NCI-H1436 (cell line): ENCODE measurements around the gene PRKD2.

Experiments
- DNase-seq: peaks from one replicate; lab custom pipeline; 2025; lab: John Stamatoyannopoulos, UW

The PRKD2 gene

DNA sequence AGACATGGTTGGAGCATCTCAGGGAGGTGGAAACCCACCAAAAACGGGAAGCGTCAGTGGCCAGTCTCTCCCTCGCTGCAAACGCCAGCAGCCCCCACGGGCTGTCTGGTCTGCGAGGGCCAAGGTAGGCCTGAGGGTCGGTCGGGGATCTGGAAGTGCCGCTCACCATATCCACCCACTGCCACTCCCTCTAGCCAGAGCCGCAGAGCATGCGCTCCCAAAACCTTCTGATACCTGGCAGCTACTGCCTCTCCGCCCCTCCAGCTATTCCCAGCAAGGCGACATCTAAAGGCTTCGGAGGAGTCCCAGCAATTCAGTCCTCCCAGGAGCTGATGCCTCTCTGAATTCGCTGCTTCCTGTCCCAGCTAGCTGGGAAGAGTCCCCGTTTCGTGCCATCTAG lies 24.5 kb upstream of the PRKD2 start:
- DNase-seq: no peak

DNA sequence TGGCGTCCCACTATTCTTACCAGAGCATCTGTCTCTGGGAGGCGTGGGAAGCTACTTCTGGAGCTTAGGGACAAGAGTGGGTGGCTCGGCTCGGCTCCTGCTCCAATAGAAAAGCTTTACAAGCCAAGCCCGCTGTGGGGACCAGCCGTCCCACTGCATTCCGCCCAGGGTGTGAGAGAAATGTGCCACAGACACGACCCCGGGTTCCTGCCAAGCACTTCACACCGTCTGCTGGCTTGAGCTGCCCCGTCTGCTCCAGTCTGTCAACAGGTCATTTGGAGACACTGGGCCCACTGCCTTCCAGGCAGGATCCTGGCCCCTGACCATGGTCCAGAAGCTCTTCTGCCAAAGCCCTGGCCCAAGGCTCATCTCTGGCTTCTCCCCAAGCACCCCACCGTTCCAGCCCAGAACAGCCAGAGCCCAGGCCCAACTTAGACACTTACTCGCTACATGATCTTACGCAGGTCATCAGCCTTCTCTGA lies 22.4 kb upstream of the PRKD2 start:
- no peak for DNase-seq

DNA sequence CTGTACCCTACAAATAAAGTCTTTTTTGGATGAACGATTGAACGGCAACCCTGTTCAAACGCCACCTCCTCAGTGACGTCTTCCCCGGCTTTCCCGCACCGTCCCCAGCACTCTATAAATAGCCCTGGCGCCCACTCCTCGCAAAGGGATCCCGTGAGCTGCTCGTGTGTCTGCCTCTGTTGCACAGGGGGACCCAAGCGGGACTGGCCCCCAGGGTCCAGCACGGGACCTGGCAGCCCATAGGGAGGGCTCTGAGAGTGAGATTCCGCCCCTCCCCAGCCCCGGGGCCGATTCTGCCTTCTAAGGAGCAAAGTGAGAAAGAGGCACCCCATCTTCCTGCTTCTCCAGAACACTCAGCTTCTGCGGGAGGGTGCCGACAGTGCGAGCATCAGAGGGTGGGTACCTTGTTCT lies 20.9 kb upstream of the PRKD2 start:
- no peak for DNase-seq

DNA sequence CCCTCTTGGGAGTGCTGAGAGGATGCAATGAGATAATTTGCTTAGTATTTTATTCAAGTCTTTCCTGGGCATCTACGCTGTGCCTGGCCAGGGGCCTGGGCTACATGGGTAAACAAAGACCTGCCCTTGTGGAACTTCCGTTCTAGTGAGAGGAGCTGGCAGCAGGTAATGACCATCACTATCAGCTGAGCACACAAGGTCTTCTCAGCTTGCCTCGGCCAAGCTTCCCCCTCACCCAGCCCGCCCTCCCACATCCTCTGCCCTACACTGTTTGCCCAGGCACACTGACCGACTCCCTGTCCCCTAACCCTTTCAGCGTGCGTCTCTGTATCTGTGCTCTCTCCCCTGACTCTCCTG lies 20.4 kb upstream of the PRKD2 start:
- no peak for DNase-seq

DNA sequence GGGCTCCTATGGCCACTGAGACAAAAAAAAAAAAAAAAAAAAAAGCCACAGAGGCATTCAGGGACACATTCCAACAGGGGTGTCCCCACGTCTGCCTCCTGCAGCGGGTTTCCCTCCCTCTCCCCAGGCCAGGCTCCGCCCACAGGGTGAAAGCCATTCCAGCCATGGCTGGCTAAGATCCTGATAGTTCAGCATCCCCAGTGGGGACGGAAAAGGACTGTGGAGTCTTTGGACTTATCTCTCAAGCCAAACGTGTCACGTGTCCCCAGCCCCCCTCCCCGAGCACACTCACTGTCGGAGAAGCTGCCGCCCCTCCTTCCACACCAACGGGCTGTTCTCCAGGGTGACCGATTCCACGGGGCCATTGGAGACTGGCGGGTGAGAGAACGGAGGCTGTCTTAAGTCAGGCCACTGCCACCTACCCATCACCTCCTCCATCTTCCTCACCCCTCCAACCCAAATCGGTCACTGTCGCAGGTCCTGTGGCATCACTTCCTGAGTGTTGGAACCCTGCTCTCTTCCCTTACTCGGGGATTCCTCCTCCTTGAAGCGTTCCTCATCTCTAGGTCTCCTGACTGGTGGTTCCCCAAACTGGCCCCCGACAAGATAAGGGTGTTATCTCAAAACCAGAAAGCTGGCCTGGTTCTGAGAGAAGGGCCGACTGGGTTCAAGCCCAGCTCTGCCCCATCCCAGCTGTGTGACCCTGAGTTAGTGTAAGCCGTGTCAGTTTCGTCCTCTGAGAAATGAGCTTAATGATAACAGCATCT lies 19.8 kb upstream of the PRKD2 start:
- no peak for DNase-seq

DNA sequence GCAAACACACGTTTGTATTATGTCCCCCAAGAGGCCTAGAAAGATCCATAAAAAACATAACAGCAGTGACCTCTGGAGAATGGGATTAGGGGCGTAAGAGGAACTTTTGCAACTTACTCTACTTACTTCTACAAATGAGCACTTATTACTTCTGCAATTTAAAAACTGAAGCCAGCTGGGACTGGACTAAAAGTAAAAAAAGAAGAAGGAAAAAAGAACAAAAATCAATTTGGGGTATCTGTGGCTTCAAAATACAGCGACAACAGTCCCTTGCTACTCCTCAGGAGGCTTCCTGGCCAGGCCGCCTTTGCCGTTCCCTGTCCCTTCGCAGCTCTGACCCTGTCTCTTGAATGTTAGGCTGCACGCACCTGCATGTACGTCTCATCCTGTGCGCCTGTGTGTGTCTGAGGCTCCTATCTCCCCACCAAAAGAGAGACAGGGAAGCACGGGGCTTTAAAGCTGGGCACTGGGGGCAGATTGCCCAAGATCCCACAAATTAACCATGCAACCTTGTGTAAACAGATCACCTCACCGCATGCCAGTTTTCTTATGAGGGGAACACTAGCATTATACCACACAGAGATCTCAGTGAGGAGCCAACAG lies 16.9 kb upstream of the PRKD2 start:
- DNase-seq: no peak

DNA sequence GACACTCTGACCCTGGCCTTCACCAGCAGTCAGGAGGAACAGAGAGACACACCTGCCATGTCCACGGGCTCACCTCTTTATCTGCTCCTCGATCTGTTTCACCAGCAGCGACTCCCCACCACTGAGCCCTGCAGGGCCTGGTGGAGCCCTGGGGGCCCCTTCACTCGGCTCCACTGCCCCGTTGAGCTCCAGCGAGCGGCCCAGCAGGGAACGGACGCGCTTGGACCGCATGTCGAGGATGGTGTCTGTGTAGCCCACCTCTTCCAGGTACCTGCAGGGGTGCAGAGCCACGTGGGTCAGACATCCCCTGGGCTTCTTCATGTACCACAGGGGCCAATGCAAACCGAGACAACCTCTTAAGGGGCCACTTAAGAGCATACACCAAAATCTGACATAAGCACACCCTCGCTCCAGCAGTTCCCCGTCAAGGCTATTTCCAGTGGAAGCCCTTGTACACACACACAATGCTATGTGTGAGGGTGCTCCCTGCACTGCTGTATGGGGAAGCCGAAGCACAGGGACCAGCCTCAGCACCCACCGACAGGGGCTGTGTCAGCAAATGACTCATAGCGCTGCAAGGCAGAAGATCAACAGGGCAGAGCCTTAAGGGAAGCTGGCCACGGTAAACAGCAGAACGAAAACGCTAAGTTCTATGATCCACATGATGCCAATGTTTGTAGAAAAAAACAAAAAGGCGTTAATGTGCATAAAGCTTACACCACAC lies 16.2 kb upstream of the PRKD2 start:
- DNase-seq: no peak

DNA sequence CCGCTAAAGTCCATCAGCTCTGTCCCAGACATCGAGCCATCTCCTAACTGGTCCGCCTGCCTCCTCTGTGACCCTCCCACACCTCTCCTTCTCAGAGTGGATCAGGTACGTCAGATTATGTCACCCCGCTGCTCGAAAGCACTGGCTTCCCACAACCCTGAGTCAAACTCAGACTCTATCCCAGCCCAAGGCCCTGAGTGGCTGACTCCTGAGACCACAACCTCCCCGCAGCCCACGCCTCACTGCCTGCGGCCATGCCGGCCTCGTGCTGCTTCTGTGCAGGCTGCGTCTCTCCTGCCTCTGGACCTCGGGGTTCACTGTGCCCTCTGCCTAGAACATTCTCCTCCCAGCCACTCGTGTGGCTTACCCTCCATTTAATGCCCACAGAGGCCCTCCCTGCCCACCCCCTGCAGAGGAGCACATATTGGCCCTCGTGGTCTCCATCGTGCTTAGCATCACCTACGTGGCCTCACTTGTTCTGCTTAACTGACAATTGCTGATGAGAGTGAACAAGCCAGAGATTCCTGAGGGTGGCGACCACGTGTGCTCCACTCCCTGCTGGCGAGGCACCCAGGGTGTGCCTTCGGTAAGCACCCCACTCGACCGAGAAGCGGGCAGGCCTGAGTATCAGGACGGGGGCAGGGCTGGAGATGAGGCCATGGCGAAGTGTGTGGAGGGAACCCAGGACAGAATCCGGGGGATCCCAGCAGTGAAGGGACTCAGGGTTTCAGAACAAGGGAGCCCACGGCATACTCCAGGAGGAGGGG lies 15.4 kb upstream of the PRKD2 start:
- no peak for DNase-seq

DNA sequence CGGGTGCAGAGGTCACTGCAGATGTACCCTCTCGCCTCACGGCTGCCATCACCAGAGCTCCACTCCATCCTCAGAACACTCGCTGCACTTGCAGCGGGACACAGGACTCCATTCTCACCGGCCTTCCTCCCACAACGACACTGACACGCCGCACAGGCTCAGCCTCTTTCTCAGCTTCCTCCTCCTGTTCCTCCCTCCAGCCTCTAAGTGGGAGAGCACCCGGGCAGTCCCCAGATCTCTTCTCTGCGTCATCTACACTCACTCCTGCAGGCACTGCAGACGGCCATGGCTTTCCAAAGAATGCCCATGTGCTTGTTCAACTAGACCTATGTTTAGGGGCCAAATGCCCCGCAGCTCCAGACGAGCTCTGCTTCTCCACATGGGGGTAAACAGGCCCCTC lies 14.7 kb upstream of the PRKD2 start:
- no peak for DNase-seq

DNA sequence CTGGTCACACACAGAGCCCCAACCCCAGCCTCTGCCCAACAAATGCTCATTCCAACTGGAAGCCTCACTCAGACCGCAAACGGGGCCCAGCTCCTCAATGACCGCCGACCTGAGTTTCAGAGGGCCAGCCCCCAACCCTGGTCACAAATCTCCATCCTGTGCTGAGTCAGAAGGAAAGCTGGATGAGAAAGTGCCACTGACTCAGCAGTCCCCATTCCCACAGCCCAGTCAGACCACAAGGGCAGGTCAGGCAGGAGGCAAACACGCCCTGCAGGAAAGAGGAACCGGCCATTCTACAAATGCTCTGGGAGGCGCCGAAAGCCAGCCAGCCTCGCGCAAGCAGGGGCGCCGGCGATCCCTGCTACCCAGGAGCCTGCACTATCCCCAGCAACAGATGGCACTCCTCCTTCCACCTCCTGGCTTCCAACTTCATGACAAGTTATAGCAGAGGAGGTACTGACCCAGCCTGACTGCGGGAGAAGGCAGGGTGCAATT lies 14.1 kb upstream of the PRKD2 start:
- no peak for DNase-seq

DNA sequence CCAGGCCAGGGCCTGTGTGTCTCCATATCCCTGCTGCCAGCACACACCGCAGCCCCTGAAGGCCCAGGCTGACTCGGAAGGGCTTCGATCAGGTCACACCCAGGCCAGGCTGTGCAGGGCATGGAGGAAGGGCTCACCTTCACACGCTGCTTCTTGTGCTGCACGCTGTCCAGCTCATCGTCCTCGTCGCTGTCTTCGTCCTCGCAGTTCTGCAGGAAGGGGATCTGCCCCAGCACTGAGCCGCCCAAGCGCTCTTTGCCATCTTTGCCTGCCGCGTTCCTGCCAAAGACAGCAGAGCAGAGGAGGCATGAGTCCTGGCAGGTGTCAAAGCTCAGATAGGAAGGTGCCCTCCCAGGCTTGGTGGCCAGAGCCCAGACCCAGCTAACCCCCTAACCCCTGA lies 13.7 kb upstream of the PRKD2 start:
- DNase-seq: no peak

DNA sequence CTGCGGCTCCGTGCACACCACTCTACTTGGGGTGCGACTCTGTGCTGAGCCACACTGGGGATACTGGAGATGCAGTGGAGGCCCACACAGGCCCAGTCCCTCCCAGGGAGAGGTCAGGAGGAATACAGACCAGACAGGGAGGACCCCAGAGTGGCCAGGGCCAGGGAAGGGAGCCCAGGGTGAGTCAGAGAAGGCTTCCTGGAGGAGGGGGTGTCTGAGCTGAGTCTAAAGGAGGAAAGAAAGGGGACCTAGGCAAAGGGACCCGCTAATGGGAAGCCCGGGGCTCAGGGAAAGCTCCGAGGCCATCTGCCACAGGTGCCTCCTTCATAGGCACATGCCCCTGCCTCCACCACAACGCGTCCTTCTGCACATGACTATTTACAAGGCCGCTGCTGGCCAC lies 13.3 kb upstream of the PRKD2 start:
- no peak for DNase-seq

DNA sequence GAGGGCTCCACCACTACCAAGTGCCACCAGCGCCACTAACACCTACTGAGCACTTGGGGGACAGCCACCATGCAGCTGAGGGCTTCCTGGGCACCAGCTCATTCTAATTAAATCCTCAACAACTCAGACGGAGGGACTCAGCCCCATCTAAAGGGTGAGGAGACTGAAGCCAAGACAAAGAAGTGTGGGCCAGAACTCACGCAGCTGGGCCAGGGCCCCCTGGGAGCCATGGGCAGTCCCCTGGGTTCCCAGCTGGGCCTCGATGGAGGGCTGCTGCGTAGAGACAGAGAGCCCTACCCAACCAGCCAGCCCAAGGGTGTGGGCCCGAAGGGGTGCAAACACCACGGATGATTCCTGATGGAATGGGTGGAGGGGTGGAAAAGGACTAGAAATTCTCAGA lies 12.8 kb upstream of the PRKD2 start:
- no peak for DNase-seq

DNA sequence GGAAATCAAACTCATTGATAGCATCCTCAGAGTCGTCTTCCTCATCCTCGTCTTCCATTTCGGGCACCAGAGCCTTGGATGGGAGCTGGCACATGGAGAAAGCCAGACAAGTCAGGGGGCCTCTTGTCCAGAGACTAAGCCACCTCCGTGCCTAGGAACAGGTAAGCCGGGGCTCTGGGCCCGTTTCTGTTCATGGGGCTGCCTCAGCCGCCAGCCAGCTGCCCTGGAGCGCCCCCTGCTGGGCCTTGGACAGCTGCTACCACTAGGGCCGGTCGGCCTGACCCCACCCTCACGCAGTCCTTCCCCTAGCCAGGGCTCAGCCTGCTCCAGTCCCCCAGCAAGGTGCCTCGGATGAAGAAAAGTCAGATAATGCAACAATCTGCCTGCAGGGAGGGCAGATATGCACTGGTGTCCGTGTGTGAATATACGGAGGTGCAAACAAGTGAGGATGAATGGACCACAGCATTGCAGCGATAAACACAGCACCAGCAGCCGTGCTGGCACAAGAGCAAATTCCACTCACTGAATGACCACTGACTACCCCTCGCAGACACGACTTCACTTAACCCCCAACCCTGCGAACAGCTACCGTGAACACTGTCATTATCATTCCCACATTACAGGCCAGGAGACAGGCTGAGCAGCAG lies 11.9 kb upstream of the PRKD2 start:
- DNase-seq: no peak

DNA sequence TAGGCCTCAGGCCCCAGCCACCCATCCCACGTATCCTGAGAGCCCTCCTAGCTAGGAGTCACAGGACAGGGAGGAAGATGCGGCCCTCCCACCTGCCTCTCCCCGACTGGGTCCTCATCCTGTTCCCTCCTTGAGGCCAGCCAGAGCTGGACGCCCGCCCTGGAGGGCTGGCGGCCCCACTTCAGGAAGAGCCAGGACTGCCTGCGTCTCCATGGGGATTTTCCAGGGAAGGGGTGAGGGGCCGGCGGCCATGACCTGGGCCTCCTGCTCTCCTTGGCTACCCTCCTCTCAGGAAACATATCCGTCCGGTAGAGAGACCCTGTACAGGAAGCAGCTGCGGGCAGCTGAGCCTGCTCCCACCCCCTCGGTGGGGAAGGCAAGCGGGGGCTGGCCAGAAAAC lies 11.3 kb upstream of the PRKD2 start:
- DNase-seq: no peak

DNA sequence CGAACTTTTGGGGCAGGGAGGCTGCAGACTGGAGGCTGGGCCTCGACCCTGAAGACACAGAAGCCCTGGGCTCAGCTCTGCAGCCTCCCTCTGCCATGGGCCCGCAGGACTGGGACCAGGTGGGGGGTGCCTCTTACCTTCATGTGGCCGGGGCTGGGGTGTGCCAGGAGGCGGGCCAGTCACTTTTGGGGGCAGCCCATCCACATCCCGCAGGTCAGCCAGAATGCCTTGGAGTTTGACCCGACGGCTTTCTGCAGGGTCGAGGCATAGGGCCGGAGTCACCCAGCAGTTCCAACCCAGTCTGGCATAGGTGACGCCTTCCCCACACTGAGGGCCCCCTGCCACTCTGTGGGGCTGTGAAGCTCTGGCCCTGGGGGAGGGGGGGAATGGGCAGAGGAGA lies 10.8 kb upstream of the PRKD2 start:
- no peak for DNase-seq

DNA sequence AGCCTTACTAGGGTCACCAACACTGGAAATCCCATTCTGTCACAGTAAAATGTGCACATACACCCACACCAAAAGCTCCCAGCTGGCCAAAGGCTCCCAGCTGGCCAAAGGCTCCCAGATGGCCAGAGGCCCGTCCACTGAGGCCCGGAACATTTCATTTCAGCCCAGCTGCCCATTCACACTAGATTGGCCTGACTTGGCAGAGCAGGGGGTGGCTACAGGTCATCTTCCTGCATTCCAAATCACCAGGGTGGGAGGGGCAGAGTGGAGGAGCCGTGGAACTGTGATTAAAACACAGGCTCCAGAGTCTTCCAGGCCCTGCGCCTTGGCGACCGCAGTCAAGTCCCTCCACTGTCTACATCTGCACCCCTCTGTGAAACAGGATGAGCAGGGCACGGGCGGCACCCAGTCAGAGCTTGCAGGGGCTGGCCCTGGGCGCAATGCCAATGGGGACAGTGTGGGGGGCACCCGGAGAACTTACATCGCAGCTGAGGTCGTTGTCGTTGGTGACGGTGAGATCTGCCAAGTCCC lies 10.1 kb upstream of the PRKD2 start:
- DNase-seq: no peak

DNA sequence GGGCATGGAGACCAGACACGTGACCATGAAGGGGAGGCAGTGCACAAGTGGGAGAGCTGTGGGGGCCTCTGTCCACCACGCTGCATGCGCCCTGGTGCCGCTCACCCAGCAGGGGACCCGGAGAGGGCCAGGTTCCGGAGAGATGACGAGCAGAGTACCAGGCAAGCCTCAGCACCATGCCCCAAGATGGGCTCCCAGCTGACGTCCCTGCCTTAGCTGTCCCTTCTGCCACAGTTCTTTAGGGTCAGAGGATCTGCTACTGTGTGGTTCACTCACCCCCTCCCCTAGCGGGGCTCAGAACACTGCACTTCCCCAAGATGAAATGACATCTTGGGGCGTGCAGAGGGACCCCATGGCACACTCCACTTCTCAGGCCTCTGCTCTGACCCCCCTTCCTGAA lies 9.6 kb upstream of the PRKD2 start:
- no peak for DNase-seq

DNA sequence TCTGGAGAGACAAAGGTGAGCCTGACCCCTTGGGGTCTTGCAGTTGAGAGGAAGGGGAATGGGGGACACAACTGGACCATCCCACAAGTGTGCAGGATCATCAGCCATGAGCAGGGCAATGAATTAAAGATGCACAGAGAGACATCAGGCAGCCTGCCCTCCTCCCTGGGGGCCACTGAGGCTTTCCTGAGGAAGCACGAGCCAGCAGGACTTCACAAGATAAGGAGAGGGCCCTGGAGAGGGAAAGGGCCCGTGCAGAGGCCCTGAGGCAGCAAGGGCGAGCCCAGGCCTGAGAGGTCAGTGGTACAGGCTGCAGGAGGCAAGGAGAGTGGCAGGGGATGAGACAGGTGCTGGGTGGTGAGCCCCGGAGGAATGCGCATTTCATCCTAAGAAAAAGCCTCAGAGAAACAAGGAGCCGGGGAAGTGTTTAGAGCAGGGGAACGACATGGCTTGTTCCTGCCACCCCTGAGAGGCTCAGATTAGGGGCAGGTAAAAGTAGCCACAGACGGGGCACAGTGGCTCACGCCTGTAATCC lies 9.0 kb upstream of the PRKD2 start:
- no peak for DNase-seq

DNA sequence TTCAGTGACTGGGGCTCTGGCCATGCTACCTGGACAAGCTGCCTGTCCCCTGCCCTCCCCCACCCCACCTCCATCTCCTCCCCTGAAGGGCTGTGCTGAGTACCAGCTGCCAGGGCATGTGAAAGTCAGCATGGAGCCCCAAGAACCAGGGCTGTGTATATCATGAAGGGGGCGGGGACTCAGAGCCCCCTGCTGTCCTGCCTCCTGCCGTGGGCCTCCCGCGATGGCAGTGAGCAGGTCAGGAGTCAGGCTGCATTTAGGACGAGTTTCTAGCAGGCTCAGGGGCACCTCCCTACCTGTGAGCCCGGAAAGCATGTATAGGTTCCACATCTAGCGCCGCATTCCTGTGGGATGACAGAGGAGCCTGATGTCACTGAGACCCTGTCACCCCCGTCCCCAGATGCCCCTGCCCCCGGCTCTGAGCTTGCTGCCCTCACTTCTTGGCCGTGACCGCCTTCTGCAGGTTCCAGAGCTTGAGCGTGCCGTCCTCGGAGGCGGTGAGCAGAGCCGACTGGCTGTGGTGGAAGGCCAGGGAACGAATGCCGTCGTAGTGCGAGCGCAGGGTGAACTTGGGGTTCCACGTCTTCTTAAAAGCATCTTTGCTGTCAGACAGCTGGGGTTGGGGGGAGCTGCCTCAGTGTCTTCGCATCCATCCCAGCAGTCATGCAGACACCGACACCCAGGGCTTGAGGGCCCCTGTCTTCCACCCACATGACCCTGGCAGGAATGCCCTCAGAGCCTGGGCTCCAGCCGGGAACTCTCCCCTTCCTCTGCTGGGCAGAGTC lies 8.3 kb upstream of the PRKD2 start:
- no peak for DNase-seq

DNA sequence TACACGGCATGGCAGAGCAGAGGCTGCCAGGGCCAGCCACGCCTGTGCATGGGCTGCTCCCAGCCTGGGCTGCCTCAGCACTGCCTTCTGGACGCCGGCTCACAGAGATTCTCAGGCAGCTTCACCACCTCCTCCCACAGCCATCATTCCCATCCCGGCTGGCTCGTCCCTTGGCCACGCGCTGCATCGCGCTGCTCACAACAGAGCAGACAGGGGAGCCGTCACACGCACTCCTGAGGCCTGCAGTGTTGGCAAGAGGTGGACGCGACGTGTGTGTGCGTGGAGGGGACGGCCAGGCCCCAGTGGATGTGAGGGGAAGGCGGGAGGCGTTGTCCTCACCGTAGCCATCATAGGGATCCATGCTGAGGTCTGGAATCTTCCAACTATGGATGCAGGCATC lies 7.6 kb upstream of the PRKD2 start:
- DNase-seq: no peak
